Peyer's patch (tissue), 4 donors: ENCODE results near the gene MCAT. TPM values are rescaled to one million over a fixed set of nuclear protein-coding genes. Genes with fewer than 3 reads are reported as not detected.

Experiments used
- DNase-seq, 3 donors: peaks; one replicate each; pipeline ENCODE4 v3.0.0-alpha.2; 2017 to 2019
- H3K27ac ChIP-seq, 4 donors: fragments of 200-600 bp; sonication (generic); one replicate each; pipeline ENCODE4 v1.5.1; 2016 to 2019
- H3K27me3 ChIP-seq, 2 donors: fragments of 200-600 bp; sonication (generic); one replicate each; pipeline ENCODE4 v1.5.1; 2019
- H3K36me3 ChIP-seq, 3 donors: fragments of 200-600 bp; sonication (generic); one replicate each; pipeline ENCODE4 v1.5.1; 2016 to 2019
- H3K4me1 ChIP-seq, 4 donors: fragments of 200-600 bp; sonication (generic); one replicate each; pipeline ENCODE4 v1.5.1; 2016 to 2019
- H3K4me3 ChIP-seq, 4 donors: fragments of 200-600 bp; sonication (generic); 1 replicate in 3 of 4; 2 replicates in 1 of 4; pipeline ENCODE4 v1.5.1; 2016 to 2019; ENCODE audit warnings: mild to moderate bottlenecking in 1 of 4
- H3K9me3 ChIP-seq, 4 donors: fragments of 200-600 bp; sonication (generic); one replicate each; pipeline ENCODE4 v1.5.1; 2016 to 2019; ENCODE audit warnings: mild to moderate bottlenecking in 1 of 4
- POLR2A ChIP-seq, 2 donors: fragments of 450-650 bp; IDR thresholded peaks; one replicate each; pipeline ENCODE4 v1.5.1; 2017; ENCODE audit warnings: antibody characterized with exemption in 2 of 2, mild to moderate bottlenecking in 2 of 2, moderate library complexity in 2 of 2
- total RNA-seq, 4 donors: library from RNA; depleted of rRNA; stranded (reverse); fragments of >200 nt; gene quantifications; one replicate each; pipeline ENCODE4 v1.1.0, GENCODE V29; 2016
- TF ChIP-seq, protein P1 (sequence below), 6 experiments: fragments of 450-650 bp in 4 of 6; fragments of 200-600 bp in 2 of 6; sonication (generic) in 1 of 6; IDR thresholded peaks; one replicate each; pipeline ENCODE4 v1.5.1; 2017 to 2019; ENCODE audit warnings: antibody characterized with exemption in 6 of 6, mild to moderate bottlenecking in 3 of 6, moderate library complexity in 1 of 6

The MCAT gene
- total RNA-seq, 4 donors from 2014 or later = 9.1 to 28.5 (median 15.1) TPM

- H3K36me3 ChIP-seq = peaks cover 0 to 55% (median 0%) of the 10 kb centered on the region in 3 donors
- H3K4me3 ChIP-seq = no peak overlapping the region
- TF ChIP-seq POLR2A (IDR thresholded peaks at IDR 0.05) = no peak
- TF ChIP-seq, protein P1, sequence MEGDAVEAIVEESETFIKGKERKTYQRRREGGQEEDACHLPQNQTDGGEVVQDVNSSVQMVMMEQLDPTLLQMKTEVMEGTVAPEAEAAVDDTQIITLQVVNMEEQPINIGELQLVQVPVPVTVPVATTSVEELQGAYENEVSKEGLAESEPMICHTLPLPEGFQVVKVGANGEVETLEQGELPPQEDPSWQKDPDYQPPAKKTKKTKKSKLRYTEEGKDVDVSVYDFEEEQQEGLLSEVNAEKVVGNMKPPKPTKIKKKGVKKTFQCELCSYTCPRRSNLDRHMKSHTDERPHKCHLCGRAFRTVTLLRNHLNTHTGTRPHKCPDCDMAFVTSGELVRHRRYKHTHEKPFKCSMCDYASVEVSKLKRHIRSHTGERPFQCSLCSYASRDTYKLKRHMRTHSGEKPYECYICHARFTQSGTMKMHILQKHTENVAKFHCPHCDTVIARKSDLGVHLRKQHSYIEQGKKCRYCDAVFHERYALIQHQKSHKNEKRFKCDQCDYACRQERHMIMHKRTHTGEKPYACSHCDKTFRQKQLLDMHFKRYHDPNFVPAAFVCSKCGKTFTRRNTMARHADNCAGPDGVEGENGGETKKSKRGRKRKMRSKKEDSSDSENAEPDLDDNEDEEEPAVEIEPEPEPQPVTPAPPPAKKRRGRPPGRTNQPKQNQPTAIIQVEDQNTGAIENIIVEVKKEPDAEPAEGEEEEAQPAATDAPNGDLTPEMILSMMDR (IDR thresholded peaks at IDR 0.05) = no peak
- H3K27ac ChIP-seq = no peak overlapping the region
- no peaks in the 10 kb centered on the region for H3K27me3 ChIP-seq
- peaks cover 9 to 31% (median 14%) of the 10 kb centered on the region in 4 donors for H3K4me1 ChIP-seq
- no peak for DNase-seq
- no peaks in the 10 kb centered on the region for H3K9me3 ChIP-seq
Observed at GRCh38 chr22:43131773-43132501, 11.3 kb downstream of the MCAT start.

- DNase-seq = no peak
- Histone ChIP-seq H3K27me3 (no peaks in the 10 kb centered on the region), H3K27ac (no peak overlapping the region), H3K36me3 (peaks cover 0 to 35% (median 0%) of the 10 kb centered on the region in 3 donors), H3K4me1 (peaks cover 9 to 39% (median 14%) of the 10 kb centered on the region in 4 donors), H3K4me3 (no peak overlapping the region), H3K9me3 (no peaks in the 10 kb centered on the region)
- no peak for TF ChIP-seq POLR2A (IDR thresholded peaks at IDR 0.05)
- TF ChIP-seq, protein P1 (IDR thresholded peaks at IDR 0.05) = no peak
Observed at GRCh38 chr22:43129426-43130425, 13.5 kb downstream of the MCAT start.

DNA sequence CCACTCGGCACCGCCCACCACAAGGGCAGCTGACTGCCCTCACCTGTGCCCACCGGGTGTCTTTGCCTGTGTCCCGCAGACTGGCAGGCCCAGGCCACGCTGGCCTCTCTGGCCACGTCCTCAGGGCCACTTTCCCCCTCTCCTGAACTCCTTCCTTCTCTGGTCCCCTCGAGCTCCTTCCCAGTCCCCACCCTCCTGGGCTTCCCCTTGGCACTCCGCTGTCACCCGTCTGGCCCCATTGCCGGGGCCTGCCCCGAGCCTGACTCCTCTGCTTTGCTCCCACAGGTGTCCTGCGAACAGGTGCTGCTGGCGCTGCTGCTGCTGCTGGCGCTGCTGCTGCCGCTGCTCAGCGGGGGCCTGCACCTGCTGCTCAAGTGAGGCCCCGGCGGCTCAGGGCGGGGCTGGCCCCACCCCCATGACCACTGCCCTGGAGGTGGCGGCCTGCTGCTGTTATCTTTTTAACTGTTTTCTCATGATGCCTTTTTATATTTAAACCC, 14.2 kb downstream of the MCAT start:
- Histone ChIP-seq H3K27ac (peak overlapping the region in 3 of 4 donors; percentile 15 to 52 (median 50)), H3K27me3 (no peaks in the 10 kb centered on the region), H3K4me1 (peaks cover 9 to 39% (median 14%) of the 10 kb centered on the region in 4 donors), H3K4me3 (no peak overlapping the region), H3K9me3 (no peaks in the 10 kb centered on the region), H3K36me3 (peaks cover 0 to 28% (median 0%) of the 10 kb centered on the region in 3 donors)
- DNase-seq = peak; percentile 29 to 75 (median 72)
- TF ChIP-seq, protein P1 (IDR thresholded peaks at IDR 0.05) = no peak
- TF ChIP-seq POLR2A (IDR thresholded peaks at IDR 0.05) = peak in 1 of 2 donors; percentile 26

DNA sequence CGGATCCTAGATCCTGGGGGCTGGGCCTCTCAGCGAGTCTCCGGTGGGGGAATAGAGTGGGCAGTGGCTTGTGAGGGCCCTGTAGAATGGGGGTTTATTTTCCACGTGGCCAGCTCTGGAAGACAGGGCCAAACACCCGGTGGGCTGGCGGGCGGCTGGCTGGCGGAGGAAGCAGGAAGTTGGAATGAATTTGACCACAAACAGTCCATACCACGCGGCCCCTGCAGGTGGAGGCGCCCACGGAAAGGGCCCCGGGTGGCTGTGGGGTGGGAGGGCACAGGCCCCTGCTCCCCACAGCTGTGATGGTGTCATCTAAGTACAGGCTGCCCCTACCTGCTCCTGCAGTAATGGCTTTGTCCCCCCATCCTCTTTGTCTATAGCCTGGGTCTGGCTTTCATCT, 15.1 kb downstream of the MCAT start:
- Histone ChIP-seq H3K4me3 (peak overlapping the region in 2 of 4 donors; percentile 19 to 27), H3K36me3 (peaks cover 0 to 21% (median 0%) of the 10 kb centered on the region in 3 donors), H3K27me3 (no peaks in the 10 kb centered on the region), H3K27ac (peak overlapping the region in 3 of 4 donors; percentile 50 to 71 (median 52)), H3K9me3 (no peaks in the 10 kb centered on the region), H3K4me1 (peaks cover 9 to 39% (median 14%) of the 10 kb centered on the region in 4 donors)
- DNase-seq = no peak
- TF ChIP-seq POLR2A (IDR thresholded peaks at IDR 0.05) = no peak
- TF ChIP-seq, protein P1 (IDR thresholded peaks at IDR 0.05) = no peak
